ENCODE data around the gene RASSF5. TPM values are rescaled to one million over a fixed set of nuclear protein-coding genes. Genes with fewer than 3 reads are reported as not detected.

The RASSF5 gene
- total and polyA plus RNA-seq, 2 of the 13 experiments (the other 11 are each of a cell fraction or from before 2014, with no cell fraction given) = 0.18 to 0.40 TPM

GRCh38 chr1:206469933-206470691 lies 37.2 kb upstream of the RASSF5 start, which contains the start of gene IKBKE (continued):
- TF ChIP-seq FIP1L1 (IDR thresholded peaks at IDR 0.05; ENCODE audit: borderline replicate concordance, insufficient read depth, low read depth, low read length) = no peak

- peak; percentile 62 for FAIRE-seq
- Histone ChIP-seq H3K79me2 (ENCODE audit: insufficient read depth, low read length) (no peaks in the 10 kb centered on the region), H3K9me3 (ENCODE audit: low read length) (no peaks in the 10 kb centered on the region), H2AFZ (ENCODE audit: low read length) (peak overlapping the region; percentile 56), H3K27me3 (ENCODE audit: control insufficient read depth in 1 of 2, insufficient read depth in 2 of 2, low read length in 2 of 2) (no peaks in the 10 kb centered on the region), H3K9ac (ENCODE audit: insufficient read depth, low read depth, low read length) (peak overlapping the region; percentile 61), H3K4me3 (replicated peaks in 1 of 3; ENCODE audit: insufficient read depth in 1 of 3, low read depth in 2 of 3, low read length in 3 of 3) (peak overlapping the region; percentile 81 to 89 (median 84)), H4K20me1 (ENCODE audit: insufficient read depth, low read length) (no peaks in the 10 kb centered on the region), H3K27ac (ENCODE audit: extremely low read length, insufficient read depth, low read length) (peak overlapping the region; percentile 26), H3K4me2 (ENCODE audit: low read depth, low read length) (peak overlapping the region; percentile 95), H3K4me1 (ENCODE audit: insufficient read depth, low read length) (peaks cover 53% of the 10 kb centered on the region), H3K36me3 (replicated peaks in 1 of 2; ENCODE audit: control insufficient read depth in 1 of 2, insufficient read depth in 2 of 2, low read length in 2 of 2) (peaks cover 2 to 7% of the 10 kb centered on the region in 2 experiments; a peak in 3 of 5 replicates)
- ATAC-seq = peak; percentile 69
- POLR2A ChIA-PET = interaction anchor here (0.7 to 2.7 kb wide), 4 partner anchors 8 to 165 kb away, joined by 3 to 16 read pairs (median 6); partner anchors contain the start of genes DYRK3 and EIF2D
- in situ Hi-C loops (cut with HindIII; ENCODE audit: extremely low pct_ligation_motif_present, low pct_unique_long_range_greater_than_20kb) (no loop called here), intact Hi-C loops (cut with micrococcal nuclease; ENCODE audit: unreplicated experiment) (no loop called here)
- CTCF ChIA-PET (ENCODE audit: low intra/inter-chr PET ratio, low total read pairs) = no interaction called here
- DNase-seq (ENCODE audit: low spot score) = peak; percentile 68
- no TSS peak for BruUV-seq (replicated peaks)
- 5% methylated on average over 7 of the region's 18 CpGs for WGBS (ENCODE audit: low lambda C conversion rate)
- TF ChIP-seq, protein P1, sequence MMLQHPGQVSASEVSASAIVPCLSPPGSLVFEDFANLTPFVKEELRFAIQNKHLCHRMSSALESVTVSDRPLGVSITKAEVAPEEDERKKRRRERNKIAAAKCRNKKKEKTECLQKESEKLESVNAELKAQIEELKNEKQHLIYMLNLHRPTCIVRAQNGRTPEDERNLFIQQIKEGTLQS (CRISPR knock-in tag; IDR thresholded peaks at IDR 0.05) = no peak
- TF ChIP-seq KLF11 (CRISPR knock-in tag; IDR thresholded peaks at IDR 0.05) (0 out of 2 replicates have a peak, but pooled peaks have one; percentile 16), SNAPC2 (CRISPR knock-in tag; IDR thresholded peaks at IDR 0.05) (no peak), ZSCAN25 (CRISPR knock-in tag; IDR thresholded peaks at IDR 0.05) (no peak), JUNB (CRISPR knock-in tag; IDR thresholded peaks at IDR 0.05; ENCODE audit: borderline replicate concordance) (no peak), ETV5 (CRISPR knock-in tag; IDR thresholded peaks at IDR 0.05; ENCODE audit: borderline replicate concordance) (peak; percentile 85; the same call in 1 of the 2 replicates), ZMAT3 (CRISPR knock-in tag; conservative IDR thresholded peaks at IDR 0.05) (no peak), ZMYM2 (CRISPR knock-in tag; IDR thresholded peaks at IDR 0.05) (no peak), CEBPZ (IDR thresholded peaks at IDR 0.05; ENCODE audit: low read length) (no peak), NFE2L1 (CRISPR knock-in tag; IDR thresholded peaks at IDR 0.05; ENCODE audit: borderline replicate concordance) (no peak), ZNF614 (CRISPR knock-in tag; IDR thresholded peaks at IDR 0.05; ENCODE audit: borderline replicate concordance) (no peak), ZBTB7B (CRISPR knock-in tag; IDR thresholded peaks at IDR 0.05) (peak; percentile 23; the same call in 1 of the 2 replicates), ZSCAN21 (CRISPR knock-in tag; IDR thresholded peaks at IDR 0.05; ENCODE audit: borderline replicate concordance) (peak; percentile 36; the same call in 1 of the 2 replicates)
Observed at GRCh38 chr1:206470692-206471414, 36.5 kb upstream of the RASSF5 start.
